Fibroblast of upper back skin (primary cell): ENCODE data around the gene CFAP100.

ENCODE experiments used
- DNase-seq: peaks from one replicate; pipeline ENCODE4 v3.0.0-alpha.2; 2013

CFAP100 gene

DNA sequence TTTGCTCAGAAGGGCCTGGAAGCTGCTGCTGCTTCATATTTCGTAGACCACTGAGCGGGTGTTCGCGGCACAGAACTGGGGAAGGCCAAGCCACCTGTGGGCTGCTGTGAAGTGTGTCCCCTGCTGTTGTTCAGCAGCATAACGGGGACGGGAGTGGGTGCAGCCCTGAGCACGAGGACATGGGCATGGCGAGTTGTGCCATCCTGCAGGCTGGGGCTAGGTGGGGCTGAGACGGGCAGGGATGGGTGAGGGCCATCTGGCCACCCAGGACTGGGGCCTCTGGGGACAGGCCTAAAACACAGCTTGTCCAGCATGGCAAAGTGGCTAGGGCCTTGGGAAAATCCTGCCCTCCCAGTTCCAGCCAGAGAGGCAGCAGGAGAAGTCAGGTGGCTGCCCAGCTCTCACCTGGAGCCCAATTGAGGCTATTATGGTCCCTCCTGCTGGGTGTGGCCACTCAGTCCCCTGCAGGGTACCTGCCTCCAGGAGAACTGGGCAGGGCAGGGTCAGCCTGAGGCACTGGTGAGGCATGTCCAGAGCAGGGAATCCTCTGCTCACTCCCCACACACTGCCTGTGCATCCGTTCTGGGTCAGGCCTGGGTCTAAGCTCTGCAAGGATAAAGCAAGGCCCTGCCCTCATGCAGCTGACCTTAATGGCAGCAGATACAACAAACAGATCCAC, 29.5 kb downstream of the CFAP100 start:
- no peak for DNase-seq

DNA sequence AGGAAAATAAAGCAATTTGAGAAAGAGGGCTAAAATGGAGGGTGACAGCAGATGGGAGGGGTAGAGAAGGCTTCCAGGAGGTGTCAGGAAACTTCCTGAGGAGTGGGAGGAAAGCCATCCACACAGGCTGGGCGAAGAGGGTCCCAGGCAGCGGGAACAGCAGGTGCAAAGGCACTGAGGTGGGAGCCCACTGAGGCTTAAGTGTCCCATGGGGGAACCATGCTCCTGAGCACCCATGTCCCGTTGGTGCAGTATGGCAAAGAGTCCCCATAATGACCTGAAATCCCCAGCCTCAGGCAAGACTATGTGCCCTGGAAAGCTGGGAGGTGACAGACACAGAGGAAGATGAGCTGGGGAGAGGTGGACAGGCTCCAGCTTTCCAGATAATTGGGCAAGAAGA, 30.0 kb downstream of the CFAP100 start:
- no peak for DNase-seq

DNA sequence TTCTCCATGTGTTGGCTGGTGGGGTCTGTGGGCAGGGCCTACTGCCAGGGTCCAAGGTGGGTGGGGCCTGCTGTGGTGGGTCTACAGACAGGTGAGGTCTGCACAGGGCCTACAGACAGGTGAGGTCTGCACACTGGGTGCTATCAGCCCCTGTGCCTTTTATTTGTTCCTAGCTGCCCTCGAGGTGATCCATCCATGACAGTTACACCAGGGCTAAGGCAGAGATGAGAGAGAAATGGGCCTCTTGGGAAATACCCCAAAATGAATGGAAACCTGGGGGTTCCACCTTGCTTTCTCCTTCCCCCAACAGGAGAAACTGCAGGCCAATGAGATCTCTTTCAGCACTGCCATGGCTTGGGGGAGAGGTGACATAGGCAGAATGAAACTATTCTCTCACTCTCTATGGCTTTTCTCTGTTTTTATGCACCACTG, 36.4 kb downstream of the CFAP100 start:
- DNase-seq, result no peak

DNA sequence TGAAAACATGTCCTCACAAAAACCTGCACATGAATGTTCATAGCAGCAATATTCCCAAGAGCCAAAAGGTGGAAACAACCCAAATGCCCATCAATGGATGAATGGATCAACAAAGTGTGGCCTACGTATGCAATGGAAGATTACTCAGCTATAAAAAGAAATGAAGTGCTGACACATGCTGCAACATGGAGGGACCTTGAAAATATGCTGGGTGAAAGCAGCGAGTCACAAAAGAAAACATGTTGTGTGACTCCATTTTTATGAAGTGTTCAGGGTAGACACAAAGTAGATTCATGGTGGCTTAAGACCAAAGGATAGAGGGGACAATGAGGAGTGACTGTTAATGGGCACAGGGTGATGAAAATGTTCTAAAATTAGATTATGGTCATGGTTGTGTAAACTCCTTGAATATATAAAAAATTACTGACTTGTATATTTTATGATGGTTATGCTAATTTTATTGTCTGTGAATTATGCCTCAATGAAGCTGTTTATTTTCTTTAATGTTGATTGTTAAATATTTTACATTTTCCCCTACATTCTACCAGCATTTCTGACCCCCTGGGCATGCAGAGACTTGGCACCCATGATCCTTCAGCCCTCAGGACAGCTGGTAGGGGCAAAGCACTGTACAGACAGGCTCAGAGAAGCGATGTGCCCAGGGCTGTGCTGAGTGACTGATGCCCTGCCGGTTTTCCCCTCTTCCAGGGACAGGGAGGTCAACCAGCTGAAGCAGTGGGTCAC, 37.8 kb downstream of the CFAP100 start:
- DNase-seq, result peak; percentile 30

DNA sequence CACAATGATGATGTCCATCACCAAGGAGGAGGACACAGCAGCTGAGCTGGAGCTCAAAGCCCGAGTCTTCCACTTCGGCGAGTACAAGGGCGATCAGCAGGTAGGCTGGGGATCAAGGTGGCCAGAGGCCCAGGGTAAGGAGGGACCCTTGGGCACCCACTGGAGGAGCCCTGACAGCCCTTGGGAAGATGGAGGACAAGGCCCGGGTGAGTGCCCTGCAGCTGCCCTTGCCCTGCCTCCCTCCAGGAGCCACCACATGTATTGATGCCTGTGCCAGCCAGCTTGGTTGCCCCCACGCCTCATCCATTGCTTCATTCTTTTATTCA, 38.4 kb downstream of the CFAP100 start:
- DNase-seq, result no peak

DNA sequence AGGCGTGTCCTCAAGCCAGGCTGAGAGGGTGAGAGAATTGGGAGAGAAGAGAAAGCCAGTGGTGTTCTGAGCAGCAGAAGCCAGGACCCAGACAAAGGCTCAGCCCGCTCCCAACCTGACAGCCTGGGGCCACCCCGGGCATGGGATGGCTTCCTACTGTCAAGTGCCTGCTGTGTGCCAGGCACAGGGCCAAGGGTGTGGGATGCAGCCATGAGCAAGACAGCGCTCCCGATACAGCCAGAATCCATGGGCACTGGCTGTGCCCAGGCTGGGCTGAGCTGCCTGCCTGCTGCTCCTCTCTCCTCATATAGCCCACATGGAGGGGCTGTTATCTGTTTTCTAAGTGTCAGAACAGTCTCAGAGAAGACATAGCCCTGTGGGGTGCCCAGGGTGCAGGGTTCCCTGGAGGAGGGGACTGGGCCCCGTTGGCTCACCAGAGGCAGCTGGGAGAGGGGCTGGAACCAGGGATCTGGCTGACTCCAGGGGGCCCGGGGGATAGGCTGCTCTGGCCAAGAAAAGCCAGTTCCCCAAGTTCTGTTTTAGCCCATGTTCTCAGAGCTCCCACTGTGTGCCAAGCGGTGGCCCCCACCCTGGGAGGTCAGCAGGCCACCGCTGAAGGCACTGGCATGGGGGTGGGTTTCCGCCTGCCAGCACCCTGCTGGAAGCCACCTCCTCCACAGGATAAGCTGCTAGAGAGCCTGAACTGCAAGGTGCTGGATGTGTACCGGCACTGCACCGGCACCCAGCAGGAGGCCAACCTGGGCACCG, 39.0 kb downstream of the CFAP100 start:
- DNase-seq, result no peak

DNA sequence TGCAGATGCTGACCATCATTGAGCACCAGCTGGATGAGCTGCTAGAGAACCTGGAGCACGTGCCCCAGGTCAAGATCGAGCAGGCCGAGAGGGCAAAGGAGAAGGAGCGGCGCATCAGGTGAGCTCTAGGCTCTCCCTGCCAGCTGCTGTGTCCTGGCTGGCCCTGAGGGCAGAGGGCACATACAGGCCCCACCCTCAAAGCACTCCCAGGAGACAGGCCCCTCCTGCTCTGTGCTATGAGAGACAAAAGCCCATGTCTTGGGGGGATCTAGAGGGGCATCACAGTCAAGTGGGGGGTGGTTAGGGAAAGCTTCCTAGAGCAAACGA, 39.5 kb downstream of the CFAP100 start:
- no peak for DNase-seq

DNA sequence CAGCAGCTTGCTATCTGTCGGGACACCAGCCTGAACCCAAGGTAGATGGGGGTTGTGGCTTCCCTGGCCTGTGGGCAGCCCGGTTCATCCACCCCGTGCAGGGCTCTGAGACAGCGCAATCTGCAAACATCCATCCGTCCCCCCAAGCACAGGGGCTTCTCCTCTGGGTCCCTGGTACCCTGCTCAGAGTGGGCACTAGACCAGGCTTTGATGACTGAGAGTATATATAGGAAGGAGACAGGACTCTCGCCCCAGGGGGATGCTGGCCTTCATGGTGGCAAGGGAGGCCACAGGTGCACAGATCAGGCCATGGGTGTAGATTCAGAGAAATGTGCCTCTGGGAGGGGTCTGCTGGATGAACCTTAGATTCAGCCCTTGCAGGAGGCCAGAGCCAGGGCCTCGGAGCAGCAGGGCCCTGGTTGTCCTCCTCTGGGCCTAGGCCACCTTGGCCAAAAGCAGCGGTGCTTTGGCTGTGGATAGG, 40.3 kb downstream of the CFAP100 start:
- no peak for DNase-seq

DNA sequence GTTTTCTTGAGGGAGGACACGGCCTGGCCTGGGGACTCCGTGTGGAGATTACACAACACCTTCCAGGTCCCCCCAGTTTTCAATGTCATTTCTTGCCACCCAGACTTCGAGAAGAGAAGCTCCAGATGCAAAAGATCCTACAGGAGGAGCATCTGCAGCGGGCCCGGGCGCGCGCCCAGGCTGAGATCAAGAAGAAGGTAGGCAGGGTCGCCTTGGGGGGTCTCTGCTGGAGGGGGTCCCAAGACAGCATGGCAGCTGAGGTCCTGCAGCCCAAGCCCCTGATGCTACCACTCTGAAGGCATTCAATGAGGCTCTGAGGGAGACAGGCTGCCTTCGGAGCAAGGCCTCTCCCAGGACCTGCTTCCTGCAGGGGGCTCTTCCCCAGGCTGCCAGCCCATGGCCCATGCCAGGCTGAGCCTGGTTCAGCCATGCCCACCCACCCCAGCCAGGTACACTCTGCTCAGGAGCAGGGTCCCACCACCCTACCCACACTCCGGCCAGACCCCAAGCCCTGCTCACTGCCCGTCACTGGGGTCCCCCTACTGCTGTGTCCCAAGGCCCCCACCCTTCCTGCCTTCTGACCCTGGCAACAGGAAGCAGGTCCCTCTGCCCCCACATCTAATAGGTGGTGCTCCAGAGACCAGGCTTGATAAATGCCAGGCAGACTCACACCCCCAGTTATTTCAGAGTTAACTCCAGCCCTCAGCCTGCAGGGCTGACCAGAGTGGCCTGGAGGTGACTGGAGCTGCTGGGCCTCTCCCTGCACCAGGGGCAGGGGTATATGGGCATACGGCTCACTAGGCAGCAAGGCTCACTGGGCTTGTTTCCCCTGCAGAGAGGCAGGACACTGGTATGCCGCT, 41.0 kb downstream of the CFAP100 start:
- no peak for DNase-seq

DNA sequence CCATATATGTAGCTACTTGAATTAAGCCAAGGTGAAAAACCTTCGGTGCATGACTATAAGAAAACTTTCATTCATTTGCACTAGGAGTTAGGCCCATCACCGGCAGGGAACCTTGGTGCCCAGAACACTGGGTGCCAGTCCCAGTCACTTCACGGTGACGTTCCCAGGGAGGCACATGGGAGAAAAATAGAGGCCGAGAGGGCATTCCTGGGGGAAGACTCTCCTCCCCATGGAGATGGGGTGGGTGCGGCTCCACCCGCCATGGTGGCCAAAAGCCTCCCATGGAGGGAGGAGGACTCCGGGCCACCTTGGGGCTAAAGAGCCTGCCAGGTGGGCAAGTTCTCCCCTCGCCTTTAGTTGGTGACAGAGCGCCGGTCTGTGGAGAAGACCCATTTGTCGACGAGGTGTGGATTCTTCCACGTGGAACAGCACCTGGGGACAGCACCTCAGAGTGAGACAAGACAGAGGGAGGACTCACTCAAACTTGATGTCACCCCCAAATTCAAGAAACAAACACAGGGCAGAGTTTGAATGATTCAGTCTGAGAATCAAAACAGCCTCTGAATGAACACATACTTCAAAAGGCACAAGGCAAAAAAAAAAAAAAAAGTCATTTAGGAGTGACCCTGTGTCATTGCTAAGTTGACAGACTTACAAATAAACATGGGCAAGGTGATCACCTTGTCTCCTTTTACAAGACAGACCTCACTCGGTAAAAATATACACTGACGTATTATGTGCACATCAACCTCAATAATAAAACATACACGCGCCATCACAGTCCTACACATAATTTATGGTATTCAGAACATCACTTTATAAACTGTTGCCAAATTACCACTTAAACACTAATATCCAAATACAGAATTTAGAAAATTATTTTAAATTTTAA, 42.4 kb downstream of the CFAP100 start:
- no peak for DNase-seq

DNA sequence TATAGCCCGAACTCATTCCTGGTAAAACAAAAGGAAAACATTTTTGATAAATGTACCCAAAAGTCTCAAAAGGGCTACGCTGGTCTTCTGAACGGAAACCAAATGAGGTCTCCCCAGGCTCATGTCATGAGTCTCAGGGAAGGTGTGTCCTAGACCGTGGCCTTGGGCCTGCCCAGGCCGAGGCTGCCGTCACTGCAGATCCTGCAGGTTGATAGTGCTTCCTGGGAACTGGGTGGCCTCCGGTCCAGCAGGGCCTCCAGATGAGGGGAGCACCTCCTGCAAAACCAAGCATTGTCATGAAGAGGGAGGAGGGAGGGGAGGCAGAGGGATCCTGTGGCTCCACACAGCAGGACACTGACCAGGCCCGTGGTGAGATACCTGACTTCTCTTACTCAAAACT, 43.5 kb downstream of the CFAP100 start:
- DNase-seq, result no peak

DNA sequence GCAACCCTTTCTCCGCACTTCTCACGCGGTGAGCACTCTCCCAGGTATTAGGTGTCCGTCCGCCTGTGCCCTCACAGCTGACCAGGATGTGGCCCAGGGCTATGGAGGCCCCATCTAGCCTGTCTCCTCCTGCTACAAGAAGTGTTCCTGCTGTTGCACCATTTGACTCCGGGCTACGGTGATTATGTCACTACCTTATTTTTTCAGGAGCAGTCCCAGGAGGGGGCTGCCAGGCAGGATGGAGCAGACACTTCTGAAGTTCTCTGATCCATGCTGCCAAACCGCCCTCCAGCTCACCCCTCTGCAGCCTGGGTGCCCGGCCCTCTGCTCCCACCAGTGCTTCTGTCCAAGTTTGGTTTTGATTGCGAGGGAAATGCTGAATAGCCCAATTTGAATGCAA, 44.0 kb downstream of the CFAP100 start:
- DNase-seq, result no peak

DNA sequence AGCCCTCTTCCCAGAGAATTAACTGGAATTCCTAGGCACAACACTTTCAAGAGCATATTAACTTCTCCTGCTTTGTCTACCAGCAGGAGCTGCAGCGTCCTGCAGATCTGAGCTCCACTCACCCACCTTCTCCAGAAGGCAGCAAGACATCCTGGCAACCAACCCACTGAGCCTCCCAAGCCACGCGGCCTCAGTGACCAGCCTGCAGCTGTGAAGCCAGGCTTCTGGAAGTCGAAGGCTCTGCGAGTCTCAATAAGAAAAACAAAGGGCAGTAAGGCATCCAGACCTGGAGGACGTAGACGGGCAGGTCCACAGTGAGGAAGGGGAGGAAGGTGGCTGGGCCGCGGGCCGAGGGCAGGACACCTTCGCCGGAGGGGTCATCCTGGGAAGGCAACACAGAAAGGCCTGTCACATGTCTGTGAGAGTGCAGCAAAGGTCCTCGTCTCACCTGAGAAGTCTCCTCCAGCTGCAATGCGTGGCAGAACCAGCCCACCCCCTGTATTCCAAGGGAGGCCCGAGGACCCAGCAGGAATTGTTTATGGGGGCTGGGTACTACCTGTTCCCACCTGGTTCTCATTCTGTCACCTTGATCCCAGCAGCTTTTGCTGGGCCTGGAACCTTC, 44.7 kb downstream of the CFAP100 start:
- DNase-seq, result no peak

DNA sequence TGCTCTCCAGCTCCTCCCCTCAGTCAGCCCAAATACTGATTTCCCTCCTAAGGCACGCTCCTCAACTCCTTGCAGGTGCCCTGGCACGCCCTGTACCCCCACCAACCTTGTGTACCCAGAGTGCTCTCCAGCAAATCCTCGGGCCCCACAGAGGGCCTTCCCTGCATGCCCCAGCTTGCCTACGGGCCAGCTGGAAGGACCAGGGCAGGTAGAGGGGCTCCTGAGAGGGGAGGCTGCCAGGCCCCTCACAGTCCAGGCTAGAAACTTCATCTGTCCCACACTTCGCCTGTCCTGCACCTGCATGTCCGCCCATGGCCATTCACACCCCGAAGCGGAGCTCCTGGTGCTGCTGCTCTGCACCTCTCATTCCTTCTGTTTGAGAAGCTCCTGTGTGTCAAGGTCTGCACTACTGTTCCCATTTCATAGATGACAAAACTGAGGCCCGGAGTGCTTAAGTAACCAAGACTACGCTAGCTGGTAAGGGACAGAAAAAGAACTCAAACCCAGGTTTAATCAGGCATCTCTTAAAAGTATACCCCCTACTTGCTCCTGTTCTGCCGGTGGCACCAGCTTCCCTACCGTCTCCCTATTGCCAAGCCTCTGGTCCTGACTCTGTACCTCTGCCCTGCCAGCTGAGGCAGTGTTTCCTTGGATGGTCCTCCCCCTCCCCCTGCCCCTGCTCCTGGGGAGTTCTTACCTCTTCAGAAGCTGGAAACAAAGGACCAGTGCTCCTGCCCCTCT, 45.4 kb downstream of the CFAP100 start:
- no peak for DNase-seq

DNA sequence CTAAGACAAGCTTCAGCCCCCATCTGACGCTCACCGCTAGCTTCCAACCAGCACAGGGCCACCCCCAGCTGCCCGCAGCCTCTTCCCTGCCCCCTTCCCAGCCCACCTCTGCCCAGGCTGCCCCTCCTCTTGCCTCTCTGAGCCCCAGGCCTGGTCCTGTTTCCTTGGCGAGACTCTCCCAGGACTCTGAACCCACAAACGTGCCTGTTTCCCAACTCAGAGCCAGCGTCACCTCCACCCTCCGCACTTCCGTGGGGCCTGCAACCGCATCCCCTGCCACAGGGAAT, 45.9 kb downstream of the CFAP100 start:
- DNase-seq, result no peak

DNA sequence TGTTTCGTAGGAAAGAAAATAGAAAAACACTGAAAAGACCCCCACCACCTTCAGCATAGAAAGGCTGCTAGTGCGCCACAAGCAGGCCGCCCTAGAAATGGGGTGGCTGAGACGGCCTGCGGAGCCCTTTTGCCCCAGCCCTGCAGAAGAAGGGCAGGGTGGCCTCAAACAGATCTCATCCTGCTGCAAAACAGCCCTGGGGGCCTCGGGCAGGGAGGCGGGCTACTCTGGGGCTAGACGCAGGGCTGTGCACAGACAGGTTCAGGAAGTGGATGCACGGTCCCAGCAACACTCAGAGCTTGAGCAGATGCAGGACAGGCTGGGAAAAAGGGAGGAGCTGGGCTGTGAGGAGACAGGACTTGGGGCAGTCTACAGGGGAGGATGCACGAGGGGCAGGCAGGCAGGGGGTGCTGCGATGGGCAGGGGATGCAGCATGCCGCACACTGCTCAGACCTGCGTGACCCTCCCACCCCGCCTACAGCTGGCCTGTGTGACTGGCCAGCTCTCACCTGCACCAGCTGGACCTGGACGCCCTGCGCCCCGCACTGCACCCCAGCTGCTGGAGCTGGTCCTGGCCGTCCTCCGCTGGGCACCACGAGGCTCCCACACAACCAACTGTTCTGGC, 46.7 kb downstream of the CFAP100 start:
- no peak for DNase-seq

DNA sequence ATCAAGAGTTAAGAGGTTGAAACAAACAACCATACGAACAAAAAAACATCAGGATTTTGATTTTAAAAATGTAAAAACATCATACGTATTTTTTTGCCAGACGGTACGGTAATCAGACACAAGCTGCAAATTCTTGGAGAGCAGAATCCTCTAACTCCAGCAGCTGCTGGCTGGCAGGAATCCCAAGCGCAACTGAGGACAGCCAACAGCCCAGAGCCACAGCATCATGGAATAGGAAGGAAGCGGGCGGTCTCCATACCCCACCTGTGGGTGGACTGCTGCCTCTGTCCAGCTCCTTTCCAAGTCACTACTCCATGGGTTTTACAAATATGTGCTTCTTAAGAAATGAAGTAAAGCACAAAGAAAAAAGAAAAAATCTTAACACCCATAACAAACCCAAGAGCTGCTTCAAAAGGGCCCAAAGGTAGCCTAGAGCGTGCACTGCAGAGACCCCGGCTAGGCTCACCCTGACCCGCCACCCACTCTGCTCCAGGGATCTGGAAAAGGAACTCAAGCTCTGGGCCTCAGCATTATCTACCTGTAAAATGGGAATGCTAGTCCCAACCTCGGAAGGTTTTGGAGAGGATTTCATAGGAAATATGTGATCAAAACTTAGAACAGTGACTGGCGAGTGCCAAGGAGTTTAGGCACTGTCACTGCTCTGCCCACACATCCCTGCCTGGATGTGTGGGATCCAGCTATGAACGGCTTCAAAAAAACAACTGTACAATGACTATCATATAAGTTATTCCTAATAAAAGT, 47.6 kb downstream of the CFAP100 start:
- DNase-seq, result peak; percentile 4

DNA sequence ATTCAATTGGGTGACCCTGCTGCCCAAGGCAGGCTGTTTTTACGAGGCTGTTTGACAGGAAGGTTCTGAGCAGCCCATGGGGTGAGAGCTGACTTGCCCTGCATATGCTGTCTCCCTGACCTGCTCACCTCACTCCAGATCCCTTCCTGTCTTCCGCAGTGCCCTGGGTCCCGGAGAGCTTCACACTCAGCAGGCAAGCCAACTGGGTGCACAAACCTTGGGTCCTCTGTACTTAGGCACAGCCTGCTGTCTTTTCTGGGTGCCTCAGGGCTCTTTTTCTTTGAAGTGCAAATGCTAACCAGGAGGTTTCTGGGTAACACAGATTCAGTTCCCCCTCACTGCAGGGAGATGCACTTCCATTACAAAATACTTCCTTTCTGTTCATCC, 48.1 kb downstream of the CFAP100 start:
- no peak for DNase-seq

DNA sequence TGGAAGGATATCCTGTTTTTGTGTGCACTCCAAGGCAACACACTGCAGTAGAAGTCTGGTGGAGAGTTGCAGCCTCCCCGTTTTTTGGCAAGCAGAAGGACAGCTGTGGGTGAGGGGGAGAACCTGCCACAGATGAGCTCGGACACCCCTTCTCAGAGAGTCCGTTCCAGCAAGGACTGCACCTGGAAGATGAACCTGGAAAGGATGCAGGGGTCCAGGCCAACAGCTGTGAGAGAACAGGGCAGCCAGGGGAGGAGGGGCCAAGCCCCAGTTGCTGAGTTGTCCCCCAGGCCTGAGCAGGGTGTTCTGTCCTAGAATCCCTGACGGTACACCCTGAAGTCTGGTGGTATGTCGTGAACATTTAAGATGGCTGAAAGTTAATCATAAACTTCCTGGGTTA, 50.8 kb downstream of the CFAP100 start:
- DNase-seq, result no peak

DNA sequence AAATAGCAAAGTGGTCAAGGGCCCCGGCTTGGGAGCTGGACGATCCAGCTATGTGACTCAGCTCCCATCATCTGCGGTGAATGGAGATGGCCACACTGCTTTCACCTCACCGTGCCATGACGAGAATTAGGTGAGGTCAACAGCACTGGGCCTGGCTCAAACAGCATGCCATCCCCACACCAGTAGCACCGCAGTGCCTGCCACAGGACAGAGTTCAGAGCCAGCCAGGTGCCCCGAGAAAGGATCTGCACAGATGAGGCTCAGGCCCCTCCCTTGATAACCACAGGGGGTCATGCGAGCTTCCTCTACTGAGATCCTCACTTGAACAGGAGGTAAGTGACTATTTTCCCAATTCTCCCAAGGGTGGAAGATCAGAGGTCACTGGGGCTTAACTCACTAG, 51.6 kb downstream of the CFAP100 start:
- no peak for DNase-seq
